ENCODE results near the gene PCNX4.

PCNX4 gene

DNA sequence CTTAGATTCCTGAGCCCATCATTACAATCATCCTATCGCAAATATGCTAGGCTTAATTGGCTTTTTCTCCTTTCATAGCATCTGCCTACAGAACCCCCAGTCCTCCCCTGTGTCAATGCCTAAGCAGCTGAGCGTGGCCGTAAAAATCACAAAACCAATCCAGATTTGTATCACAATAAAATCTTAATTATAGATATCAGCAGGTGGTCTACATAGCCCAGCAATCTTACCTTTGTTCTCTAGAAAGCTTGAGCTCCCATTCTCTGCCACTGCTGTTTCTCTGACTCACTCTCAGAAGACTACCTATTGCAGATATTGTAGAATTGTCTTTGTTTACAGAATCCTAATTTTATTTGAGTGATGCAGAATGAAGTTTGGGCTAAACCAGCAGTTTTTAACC lies 119.4 kb downstream of the PCNX4 start:
- TF ChIP-seq POLR2AphosphoS5 (IDR thresholded peaks at IDR 0.05; ENCODE audit: low read depth, low read length) (no peak), FOXP2 (optimal IDR thresholded peaks at IDR 0.05; ENCODE audit: borderline replicate concordance, extremely low read depth, extremely low read length, insufficient read depth) (no peak), SIN3A (IDR thresholded peaks at IDR 0.05; ENCODE audit: borderline replicate concordance, insufficient read depth, low read length) (no peak), TAF1 (IDR thresholded peaks at IDR 0.05; ENCODE audit: borderline replicate concordance, insufficient read depth, low read length) (no peak)
- TF ChIP-seq, protein P1, sequence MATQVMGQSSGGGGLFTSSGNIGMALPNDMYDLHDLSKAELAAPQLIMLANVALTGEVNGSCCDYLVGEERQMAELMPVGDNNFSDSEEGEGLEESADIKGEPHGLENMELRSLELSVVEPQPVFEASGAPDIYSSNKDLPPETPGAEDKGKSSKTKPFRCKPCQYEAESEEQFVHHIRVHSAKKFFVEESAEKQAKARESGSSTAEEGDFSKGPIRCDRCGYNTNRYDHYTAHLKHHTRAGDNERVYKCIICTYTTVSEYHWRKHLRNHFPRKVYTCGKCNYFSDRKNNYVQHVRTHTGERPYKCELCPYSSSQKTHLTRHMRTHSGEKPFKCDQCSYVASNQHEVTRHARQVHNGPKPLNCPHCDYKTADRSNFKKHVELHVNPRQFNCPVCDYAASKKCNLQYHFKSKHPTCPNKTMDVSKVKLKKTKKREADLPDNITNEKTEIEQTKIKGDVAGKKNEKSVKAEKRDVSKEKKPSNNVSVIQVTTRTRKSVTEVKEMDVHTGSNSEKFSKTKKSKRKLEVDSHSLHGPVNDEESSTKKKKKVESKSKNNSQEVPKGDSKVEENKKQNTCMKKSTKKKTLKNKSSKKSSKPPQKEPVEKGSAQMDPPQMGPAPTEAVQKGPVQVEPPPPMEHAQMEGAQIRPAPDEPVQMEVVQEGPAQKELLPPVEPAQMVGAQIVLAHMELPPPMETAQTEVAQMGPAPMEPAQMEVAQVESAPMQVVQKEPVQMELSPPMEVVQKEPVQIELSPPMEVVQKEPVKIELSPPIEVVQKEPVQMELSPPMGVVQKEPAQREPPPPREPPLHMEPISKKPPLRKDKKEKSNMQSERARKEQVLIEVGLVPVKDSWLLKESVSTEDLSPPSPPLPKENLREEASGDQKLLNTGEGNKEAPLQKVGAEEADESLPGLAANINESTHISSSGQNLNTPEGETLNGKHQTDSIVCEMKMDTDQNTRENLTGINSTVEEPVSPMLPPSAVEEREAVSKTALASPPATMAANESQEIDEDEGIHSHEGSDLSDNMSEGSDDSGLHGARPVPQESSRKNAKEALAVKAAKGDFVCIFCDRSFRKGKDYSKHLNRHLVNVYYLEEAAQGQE (IDR thresholded peaks at IDR 0.05; ENCODE audit: insufficient read depth in 1 of 2, low read depth in 2 of 2, low read length in 2 of 2), result no peak

- TF ChIP-seq FOXP2 (optimal IDR thresholded peaks at IDR 0.05; ENCODE audit: borderline replicate concordance, extremely low read depth, extremely low read length, insufficient read depth) (no peak), SIN3A (IDR thresholded peaks at IDR 0.05; ENCODE audit: borderline replicate concordance, insufficient read depth, low read length) (no peak), TAF1 (IDR thresholded peaks at IDR 0.05; ENCODE audit: borderline replicate concordance, insufficient read depth, low read length) (no peak)
Observed at GRCh38 chr14:60212503-60213371, 121.0 kb downstream of the PCNX4 start.

GRCh38 chr14:60214003-60214402 lies 122.3 kb downstream of the PCNX4 start:
- TF ChIP-seq, protein P1 (IDR thresholded peaks at IDR 0.05; ENCODE audit: insufficient read depth in 1 of 2, low read depth in 2 of 2, low read length in 2 of 2), result no peak
- TF ChIP-seq TAF1 (IDR thresholded peaks at IDR 0.05; ENCODE audit: borderline replicate concordance, insufficient read depth, low read length), result no peak
- no peak for TF ChIP-seq SIN3A (IDR thresholded peaks at IDR 0.05; ENCODE audit: borderline replicate concordance, insufficient read depth, low read length)

- TF ChIP-seq FOXP2 (optimal IDR thresholded peaks at IDR 0.05; ENCODE audit: borderline replicate concordance, extremely low read depth, extremely low read length, insufficient read depth) (no peak), TAF1 (IDR thresholded peaks at IDR 0.05; ENCODE audit: borderline replicate concordance, insufficient read depth, low read length) (no peak), POLR2AphosphoS5 (IDR thresholded peaks at IDR 0.05; ENCODE audit: low read depth, low read length) (no peak), SIN3A (IDR thresholded peaks at IDR 0.05; ENCODE audit: borderline replicate concordance, insufficient read depth, low read length) (no peak)
- TF ChIP-seq, protein P1 (IDR thresholded peaks at IDR 0.05; ENCODE audit: insufficient read depth in 1 of 2, low read depth in 2 of 2, low read length in 2 of 2), result no peak
Observed at GRCh38 chr14:60214415-60215126, 122.8 kb downstream of the PCNX4 start.

- no peak for TF ChIP-seq SIN3A (IDR thresholded peaks at IDR 0.05; ENCODE audit: borderline replicate concordance, insufficient read depth, low read length)
- TF ChIP-seq TAF1 (IDR thresholded peaks at IDR 0.05; ENCODE audit: borderline replicate concordance, insufficient read depth, low read length), result no peak
- no peak for TF ChIP-seq POLR2AphosphoS5 (IDR thresholded peaks at IDR 0.05; ENCODE audit: low read depth, low read length)
- TF ChIP-seq FOXP2 (optimal IDR thresholded peaks at IDR 0.05; ENCODE audit: borderline replicate concordance, extremely low read depth, extremely low read length, insufficient read depth), result no peak
- TF ChIP-seq, protein P1 (IDR thresholded peaks at IDR 0.05; ENCODE audit: insufficient read depth in 1 of 2, low read depth in 2 of 2, low read length in 2 of 2), result no peak
Observed at GRCh38 chr14:60215127-60215444, 123.4 kb downstream of the PCNX4 start.

Data from PFSK-1 (cell line).